GM21515 (cell line): Measurements from ENCODE around the gene MYO15A.

Experiments
- ATAC-seq: cut with Tn5 transposase; IDR thresholded peaks from one replicate; pipeline ENCODE4 v1.9.1; 2021; ENCODE audit not compliant: unreplicated experiment

The MYO15A gene

DNA sequence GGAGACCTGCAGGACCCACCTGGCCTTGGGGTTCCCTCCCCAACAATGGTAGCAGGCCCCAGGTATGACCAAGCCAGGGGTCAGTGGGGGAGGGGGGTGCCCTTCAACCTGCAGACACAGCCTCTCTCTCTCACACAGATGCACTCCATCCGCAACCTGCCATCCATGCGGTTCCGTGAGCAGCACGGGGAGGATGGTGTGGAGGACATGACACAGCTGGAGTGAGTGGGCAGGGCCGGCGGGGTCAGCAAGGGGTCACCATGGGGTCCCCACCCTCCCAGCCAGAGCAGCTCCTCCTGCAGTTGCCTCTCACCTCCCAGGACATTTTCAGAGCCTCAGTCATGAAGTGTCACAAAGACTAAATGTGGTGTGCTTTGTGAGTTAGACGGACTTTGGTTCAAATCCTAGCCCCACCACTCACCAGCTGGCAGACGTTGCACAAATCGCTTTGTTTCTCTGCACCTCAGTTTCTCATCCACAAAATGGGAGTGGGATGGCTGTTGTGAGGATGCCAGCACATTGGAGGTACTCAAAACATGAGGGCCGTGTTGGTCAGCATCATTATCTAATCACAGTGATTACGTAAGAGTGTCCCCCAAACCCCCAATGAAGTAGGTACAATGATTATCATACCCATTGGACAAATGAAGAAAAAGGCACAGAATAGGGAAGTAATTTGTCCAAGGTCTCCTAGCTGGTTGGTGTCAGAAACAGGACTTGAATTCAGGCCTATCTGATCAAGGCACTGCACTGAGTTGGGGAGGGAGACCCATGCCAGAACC lies 16.0 kb downstream of the MYO15A start:
- no peak for ATAC-seq

DNA sequence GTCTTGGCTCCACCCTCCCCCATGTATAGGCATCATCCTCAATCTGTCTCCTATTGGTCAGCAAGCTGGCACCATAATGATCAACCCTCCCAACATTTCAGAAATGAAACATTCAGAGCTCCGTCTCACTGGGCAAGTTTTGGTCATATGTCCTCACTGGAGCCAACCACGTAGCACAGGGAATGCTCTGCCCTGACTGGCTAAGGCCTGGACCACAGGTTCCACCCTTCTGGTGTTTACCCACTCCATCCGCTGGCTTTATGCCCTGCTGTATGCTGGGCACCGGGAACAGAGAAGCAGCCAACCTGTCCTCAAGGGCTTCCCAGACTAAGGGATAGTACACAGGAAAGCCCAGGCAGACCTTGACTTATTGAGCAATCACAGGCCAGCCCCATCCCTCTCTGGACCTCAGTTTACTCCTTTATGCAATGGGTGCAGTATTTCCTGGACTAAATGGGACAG lies 20.5 kb downstream of the MYO15A start:
- no peak for ATAC-seq

DNA sequence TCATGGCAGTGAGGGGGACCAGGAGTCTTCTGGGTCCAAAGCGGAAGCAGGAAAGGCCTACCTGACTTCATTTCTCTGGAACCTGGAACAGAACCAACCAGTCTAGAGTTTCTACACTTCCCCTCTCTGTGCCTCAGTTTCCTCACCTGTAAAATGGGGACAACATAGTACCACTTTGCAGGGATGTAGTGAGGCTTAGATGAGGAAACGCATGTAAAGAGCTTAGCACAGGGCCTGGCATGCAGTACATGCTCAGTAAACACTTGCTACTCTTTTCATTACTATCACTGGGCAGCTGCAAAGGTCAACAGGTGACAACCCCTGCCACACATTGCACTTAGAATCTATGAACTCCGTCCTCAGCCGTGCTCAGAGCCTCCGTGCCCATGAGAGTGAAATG lies 24.2 kb downstream of the MYO15A start:
- ATAC-seq: no peak

DNA sequence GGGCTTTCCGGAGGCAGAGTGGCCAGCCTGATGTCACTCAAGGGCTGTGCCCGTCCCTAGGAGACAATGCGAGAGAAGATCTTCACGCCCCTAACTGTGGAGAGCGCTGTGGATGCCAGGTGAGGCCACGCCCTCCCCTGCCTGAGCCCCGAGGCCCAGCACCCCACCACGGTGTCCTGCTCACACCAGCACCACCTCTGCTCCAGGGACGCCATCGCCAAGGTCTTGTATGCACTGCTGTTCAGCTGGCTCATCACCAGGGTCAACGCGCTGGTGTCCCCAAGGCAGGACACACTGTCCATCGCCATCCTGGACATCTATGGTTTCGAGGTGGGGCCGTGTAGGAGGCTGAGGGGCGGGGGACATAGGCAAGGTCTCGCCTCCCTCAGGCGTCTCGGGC lies 27.8 kb downstream of the MYO15A start:
- ATAC-seq: no peak

DNA sequence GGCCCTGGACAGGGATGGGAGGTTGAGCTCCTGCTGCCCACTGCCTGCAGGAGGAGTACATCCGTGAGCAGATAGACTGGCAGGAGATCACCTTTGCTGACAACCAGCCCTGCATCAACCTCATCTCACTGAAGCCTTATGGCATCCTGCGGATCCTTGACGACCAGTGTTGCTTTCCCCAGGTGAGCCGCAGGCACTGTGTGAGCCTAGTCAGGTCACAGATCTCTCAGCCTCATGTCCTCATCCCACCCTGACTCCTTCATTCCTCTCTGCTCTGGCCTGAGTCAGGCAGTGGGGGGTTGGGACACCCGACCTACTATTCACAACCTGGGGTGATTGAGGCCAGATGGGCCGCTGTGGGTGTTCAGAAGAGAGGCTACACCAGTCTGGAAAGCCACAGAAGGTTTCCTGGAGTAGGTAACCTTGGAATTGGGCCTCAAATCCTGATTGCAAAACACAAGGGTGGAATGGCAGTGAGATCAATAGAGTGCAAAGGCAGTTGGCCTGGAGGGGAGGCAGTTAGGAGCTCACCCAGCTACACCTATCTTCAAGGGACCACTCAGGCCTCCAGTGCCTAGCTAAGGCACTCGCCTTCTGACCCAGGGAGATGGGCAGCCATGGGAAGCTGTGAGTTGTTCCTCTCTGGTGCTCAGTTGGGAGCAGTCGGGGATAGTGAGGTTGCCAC lies 29.7 kb downstream of the MYO15A start:
- no peak for ATAC-seq

DNA sequence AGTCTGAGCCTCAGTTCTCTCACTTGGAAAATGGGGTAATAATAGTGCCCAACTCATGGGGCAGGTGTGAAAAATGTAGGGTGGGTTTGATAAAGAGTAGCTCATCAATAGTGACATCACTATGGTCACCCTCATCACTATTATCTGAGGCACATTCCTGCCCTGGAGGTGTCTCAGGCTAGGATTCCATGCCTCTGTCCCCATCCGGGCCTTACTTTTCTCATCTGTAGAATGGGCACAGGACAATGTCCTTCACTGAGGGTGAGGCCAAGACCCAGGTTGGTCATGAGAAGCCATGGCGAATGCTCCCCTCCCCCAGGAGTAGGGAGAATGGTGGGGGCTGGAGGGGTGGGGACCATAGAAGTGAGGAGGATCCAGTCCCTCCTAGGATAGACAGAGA lies 30.5 kb downstream of the MYO15A start:
- no peak for ATAC-seq

DNA sequence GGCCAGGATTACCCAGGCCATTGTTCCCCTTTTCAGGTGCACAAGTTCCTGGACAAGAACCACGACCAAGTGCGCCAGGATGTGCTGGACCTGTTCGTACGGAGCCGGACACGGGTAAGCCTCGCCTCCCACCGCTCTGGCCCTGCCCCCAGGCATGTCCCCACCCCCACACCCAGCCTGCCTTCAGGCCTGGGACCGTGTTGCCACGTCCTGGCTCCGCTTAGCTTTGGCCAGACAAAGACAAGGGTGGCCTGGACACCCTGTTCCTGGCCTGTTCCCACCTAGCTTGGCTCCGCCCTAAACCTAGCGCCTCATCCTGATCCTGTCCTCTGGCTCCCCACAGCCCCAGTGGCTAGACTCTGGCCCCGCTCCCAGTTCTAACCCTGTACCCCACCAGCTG lies 30.9 kb downstream of the MYO15A start:
- no peak for ATAC-seq

DNA sequence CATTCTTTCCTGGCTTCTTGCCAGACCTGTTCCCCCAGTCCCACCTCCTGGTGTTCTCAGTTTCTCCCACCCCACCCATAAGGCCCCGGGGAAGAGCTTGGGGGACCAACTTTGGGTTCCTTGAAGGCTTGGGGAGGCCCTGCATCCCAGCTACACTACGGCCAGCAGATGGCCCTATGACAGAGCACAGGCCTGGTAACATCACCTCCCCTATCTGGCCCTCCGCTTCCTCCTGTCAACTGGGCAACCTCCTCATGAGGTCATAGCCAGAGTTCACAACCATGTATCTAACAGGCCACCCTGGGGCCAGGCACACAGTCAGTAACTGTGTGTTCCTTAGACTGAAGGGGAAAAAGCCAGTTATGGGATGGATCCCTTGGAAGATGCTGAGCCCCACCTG lies 31.4 kb downstream of the MYO15A start:
- no peak for ATAC-seq

DNA sequence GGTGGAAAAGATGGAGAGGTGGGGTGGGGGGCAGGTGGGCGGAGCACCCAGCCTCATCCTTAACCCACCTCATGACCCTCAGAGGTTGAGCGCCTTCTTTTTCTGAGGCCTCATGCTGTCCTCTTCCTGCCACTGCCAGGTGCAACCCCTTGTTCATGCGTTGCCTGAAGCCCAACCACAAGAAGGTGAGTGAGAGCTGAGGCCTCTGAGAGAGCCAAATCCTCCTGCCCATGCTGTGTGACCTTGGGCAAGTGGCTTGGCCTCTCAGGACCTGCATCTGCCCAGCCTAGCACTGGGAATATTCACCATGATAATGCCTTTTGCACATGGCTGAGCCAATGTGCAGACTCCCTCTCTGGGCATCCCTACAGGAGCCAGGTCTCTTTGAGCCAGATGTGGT lies 32.1 kb downstream of the MYO15A start:
- no peak for ATAC-seq

DNA sequence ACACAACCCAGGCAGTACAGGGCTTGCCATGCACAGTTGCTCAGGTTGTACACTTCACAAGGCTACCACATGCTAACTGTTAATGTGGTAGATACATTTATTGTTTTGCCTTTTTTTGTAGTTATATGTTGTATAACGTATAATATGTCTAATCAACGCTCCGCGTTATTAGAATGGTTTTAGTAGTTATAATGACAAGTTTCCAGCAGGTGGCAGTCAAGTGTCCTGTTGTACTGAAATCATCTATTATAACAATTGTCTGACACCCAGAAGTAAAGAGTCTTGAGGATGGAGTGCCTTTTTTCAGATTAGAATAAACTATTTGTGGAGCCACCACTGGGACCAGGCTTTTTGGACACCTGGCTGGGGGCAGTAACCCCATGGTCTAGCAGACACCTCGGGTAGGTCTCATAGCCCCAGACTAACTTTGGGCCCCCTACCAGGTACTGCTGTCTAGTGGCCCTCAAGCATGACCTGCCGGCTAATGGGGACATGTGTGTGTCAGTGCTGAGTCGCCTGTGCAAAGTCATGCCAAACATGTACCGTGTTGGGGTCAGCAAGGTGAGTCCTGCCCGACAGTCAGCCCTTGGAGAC lies 32.8 kb downstream of the MYO15A start:
- ATAC-seq: no peak

DNA sequence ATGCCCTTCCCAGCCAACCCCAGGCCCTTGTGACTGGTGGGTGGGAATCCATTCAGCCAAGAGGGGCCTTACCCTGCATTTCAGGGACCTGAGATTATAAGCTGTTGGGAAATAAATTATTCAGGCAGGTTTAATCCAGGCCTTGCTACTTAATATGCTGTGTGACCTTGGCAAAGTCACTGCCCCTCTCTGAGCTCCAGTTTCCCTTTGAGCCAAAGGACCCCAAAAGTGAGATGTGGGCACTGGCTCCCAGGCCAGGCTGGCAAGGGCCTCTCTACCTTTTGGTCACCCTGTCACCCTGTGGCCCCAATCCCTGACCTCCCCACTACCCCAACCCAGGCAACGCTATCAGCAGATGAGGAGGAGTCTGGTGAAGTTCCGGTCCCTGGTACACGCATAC lies 33.9 kb downstream of the MYO15A start:
- ATAC-seq: no peak

DNA sequence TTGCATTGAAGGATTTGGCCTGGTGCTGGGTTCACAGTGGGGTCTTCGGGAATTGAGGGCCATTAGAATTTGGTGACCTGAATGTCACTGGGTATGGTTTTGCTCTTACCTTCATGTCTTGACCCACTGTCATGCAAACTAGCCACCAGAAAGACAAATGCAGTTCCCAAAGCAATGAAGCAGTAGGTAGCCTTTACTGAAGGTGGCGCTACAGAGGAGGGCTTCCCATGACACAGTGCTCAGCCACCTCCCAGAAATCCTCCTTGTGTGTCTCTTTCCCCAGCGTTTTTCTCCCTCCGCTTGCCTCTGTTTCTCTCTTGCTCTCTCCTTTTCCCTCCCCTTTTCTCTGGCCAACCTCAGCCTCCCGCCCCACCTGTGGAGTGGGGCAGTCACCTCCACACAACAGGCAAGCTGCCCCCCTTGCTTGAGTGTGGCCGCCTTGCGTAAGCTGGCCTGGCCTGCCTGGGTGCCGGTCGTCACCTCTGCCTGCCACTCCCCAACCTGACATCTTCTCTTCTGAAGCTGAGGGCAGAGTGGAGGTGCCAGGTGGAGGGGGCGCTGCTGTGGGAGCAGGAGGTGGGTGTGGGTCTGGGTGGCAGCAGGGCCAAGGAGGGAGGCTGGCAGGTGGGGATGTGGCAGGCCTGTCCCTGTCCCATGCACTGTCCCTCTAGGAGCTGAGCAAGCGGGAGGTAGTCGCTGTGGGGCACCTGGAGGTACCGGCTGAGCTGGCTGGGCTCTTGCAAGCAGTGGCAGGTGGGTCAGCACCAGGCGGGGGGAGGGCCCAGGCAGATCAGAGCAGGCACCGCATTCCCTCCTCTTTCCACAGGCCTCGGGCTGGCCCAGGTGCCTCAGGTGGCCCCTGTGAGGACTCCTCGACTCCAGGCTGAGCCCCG lies 34.7 kb downstream of the MYO15A start:
- ATAC-seq: no peak

DNA sequence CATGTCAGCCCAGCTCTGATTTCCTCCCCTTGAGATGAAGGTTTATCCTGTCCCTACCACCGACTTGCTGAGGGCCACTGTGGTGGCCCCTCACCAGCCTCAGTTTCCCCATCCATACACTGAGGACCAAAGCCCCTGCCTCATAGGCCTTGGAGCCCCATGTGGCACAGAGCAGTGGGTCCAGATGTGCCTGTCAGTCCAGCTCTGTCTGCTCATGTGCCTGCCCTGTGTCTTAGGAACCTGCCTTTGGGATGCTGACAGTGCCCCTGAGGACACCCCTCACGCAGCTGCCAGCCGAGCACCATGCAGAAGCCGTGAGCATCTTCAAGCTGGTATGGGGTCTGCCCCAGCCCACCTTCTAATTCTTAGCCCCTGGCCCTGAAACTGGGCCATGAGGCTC lies 35.7 kb downstream of the MYO15A start:
- ATAC-seq: no peak

DNA sequence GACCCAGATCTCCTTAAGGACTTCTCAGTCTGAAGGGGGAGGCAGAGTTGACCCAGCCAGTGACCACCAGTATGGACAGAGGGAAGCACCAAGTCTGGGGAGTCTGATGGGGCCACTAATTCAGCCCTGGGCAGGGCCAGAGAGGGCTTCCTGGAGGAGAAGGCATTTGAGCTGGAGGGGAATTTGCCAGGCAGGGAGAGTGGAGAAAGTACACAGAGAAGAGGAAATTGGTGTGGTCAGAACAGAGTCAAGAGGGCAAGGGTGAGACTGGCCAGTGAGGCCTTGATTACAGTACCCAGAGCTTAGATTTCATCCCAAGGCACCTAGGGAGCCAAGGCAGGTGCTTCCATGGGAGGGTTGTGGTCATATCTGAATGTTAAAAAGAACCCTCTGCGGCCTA lies 36.3 kb downstream of the MYO15A start:
- ATAC-seq: no peak

DNA sequence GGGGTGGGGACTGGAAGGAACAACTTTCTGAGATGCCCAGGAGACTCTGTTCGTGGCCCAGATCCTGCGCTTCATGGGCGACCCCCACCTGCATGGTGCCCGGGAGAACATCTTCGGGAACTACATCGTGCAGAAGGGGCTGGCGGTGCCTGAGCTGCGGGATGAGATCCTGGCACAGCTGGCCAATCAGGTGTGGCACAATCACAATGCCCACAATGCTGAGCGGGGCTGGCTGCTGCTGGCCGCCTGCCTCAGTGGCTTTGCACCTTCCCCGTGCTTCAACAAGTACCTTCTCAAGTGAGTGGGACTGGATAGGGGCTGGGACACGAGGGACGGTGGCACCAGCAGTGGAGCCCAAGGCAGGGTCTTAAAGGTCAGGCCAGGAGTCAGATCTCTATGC lies 37.3 kb downstream of the MYO15A start:
- no peak for ATAC-seq

DNA sequence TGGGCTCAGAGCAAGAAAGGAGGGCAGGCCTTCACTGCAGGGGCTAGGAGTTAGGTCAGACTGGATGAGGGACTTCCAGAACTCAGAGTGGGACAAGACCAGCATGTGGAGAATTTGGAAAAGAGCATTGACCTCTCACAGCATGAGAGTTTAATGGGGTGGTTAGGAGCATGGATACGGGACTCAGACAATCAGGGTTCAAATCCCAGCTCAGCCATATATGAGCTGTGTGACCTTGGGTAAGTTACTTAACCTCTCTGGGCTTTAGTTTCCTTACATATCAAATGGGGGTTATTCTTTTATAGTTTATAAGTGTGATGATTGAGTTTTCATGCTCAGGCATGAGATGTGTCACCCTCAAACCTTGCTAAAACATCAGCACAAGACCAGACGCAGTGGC lies 37.7 kb downstream of the MYO15A start:
- no peak for ATAC-seq

DNA sequence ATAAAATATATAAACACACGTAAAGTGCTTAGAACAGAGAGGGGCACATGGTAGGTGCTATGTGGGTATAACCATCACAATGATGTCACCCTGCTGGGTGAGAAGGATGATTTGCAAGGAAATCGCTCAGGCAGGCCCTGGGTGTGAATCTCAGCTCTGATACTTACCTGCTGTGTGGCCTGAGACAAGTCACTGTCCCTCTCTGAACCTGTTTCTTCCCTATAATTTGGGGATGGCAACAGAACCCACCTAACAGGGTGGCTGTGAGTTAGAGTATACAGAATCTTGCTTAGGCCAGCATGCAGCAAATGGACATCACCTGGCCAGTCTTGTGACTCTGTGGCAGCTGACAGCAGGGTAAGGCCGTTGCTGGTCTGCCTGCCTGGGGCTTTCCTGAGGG lies 38.4 kb downstream of the MYO15A start:
- ATAC-seq: no peak

DNA sequence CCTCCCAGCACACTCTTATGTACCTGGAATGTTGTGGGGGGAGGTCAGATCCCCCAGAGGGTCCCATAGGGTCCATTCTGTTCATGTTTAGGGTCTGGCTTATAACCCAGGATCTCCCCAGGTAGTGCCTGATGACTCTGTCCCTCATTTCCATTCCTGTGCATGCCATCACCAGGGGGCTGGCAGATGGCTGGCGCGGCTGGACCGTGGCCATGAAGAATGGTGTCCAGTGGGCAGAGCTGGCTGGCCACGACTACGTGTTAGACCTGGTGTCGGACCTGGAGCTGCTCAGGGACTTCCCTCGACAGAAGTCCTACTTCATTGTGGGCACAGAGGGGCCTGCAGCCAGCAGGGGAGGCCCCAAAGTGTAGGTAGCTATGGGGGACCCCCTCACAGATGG lies 40.0 kb downstream of the MYO15A start:
- ATAC-seq: no peak

DNA sequence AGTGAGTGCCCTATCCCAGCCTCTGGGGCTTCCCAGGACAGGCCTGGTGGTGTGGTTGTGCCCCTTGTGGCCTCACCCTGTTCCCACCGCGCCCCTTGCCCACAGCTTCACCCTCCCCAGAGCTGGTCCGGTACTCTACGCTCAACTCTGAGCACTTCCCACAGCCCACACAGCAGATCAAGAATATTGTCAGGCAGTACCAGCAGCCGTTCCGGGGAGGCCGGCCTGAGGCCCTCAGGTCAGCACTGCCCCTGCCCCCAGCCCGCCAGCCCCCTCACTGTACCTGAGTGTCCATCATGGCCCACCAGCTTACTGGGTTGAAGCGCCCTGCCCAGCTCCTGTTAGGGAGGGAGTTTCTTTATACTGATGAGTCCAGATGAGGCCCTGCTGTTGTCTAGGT lies 42.7 kb downstream of the MYO15A start:
- ATAC-seq: no peak

DNA sequence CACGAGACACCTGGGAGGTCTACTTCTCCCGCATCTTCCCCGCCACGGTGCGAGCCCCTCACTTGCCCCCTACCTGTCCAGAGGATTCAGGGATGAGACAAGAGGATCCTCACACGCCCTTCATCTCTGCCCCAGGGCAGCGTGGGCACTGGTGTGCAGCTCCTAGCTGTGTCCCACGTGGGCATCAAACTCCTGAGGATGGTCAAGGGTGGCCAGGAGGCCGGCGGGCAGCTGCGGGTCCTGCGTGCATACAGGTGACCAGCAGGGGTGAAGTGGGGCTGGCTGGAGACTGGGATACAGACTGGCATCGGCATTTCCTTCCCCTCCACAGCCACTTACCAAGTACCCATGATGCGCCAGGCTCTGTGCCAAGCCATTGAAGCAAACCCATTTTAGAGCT lies 46.6 kb downstream of the MYO15A start:
- ATAC-seq: no peak
